GM12864 (cell line): Measurements from ENCODE around the gene BBIP1.

ENCODE experiments used
- DNase-seq: peaks from one replicate; pipeline ENCODE4 v3.0.0-alpha.2; 2011; ENCODE audit warnings: low read depth
- H3K4me3 ChIP-seq: 2 replicates; pipeline ENCODE4 v1.5.1; 2011; ENCODE audit warnings: mild to moderate bottlenecking, low read depth, low read length, control low read depth
- TF ChIP-seq, protein P1 (sequence below): IDR thresholded peaks from 2 replicates; pipeline ENCODE4 v1.5.1; 2011; ENCODE audit warnings: low read depth, mild to moderate bottlenecking, moderate library complexity, low read length, control low read depth, inconsistent platforms; ENCODE audit errors: missing control alignments

Gene BBIP1

GRCh38 chr10:110862961-110863360 lies 56.0 kb downstream of the BBIP1 start:
- DNase-seq: no peak
- H3K4me3 ChIP-seq: no peak overlapping the region
- TF ChIP-seq, protein P1, sequence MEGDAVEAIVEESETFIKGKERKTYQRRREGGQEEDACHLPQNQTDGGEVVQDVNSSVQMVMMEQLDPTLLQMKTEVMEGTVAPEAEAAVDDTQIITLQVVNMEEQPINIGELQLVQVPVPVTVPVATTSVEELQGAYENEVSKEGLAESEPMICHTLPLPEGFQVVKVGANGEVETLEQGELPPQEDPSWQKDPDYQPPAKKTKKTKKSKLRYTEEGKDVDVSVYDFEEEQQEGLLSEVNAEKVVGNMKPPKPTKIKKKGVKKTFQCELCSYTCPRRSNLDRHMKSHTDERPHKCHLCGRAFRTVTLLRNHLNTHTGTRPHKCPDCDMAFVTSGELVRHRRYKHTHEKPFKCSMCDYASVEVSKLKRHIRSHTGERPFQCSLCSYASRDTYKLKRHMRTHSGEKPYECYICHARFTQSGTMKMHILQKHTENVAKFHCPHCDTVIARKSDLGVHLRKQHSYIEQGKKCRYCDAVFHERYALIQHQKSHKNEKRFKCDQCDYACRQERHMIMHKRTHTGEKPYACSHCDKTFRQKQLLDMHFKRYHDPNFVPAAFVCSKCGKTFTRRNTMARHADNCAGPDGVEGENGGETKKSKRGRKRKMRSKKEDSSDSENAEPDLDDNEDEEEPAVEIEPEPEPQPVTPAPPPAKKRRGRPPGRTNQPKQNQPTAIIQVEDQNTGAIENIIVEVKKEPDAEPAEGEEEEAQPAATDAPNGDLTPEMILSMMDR: no peak

GRCh38 chr10:110861930-110862649 lies 56.9 kb downstream of the BBIP1 start:
- no peak for DNase-seq
- TF ChIP-seq, protein P1: no peak
- H3K4me3 ChIP-seq: no peak overlapping the region

- TF ChIP-seq, protein P1: no peak
Measured at GRCh38 chr10:110861476-110861875, 57.5 kb downstream of the BBIP1 start.

DNA sequence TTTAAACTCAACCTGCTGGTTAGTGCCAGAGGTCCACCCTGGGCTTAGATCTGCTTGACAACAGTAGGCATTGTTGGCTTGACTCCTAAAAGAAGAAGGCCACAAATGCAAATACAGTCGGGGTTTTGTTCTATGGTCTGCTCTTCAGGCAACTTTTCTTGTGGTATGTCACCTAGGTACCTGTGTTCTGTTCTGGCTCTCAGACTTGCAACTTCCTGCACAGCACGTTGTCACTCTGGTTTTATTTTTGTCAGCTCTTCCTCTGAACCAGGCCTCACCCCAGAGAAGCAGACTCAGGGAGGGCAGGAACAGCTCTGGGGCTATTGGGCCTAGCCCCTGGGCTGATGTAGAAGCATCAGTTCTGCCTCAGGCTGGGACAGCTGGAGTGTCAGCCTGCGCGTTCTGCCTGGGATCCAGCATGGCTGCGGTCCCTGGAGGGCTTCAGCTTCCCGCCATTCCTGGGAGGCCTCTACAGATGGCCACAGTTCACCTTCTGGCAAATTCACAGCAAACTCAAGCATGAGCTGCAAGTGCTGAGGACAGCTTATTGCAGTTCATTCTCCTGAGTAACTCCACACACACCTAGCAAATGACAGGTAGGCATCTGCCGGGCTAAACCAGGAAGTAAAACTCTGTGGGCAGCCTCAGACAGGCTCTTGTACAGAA lies 58.3 kb downstream of the BBIP1 start:
- TF ChIP-seq, protein P1: no peak
- H3K4me3 ChIP-seq: no peak overlapping the region
- DNase-seq: peak; percentile 89

More at GRCh38 chr10:110861476-110861875, 57.5 kb downstream of the BBIP1 start:
- DNase-seq: no peak
- H3K4me3 ChIP-seq: no peak overlapping the region

- TF ChIP-seq, protein P1: no peak
- no peak overlapping the region for H3K4me3 ChIP-seq
- no peak for DNase-seq
Measured at GRCh38 chr10:110859973-110860376, 59.0 kb downstream of the BBIP1 start.

GRCh38 chr10:110859206-110859972 lies 59.6 kb downstream of the BBIP1 start:
- no peak for DNase-seq
- H3K4me3 ChIP-seq: no peak overlapping the region
- TF ChIP-seq, protein P1: no peak
